ENCODE measurements around the gene CDH23. TPM values are rescaled to one million over a fixed set of nuclear protein-coding genes. Genes with fewer than 3 reads are reported as not detected.

CDH23 gene
- total RNA-seq, 2 donors from 2014 or later, result 0.06 TPM; not detected in 1

DNA sequence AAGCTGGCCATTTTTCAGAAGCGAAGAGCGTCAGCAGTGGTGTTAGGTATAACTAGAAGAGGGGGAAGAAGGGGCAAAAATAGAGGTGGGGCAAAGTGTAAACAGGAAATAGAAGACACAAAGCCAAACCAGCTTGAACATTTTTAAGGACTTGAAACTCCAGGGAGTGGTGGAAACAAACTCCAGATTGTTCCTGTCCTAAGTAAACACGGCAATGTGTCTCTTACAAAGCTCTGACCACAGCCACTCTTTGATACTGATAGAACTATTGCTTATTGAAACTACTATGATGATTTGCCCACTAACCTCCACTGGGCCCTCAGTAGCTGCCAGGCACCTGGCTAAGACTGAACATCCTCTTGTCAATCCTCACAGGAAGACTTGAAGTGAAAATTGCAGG, 20.8 kb upstream of the CDH23 start:
- H3K4me1 Mint-ChIP-seq (ENCODE audit: low read depth in 2 of 2), result peaks cover 6 to 7% of the 10 kb centered on the region in 2 donors
- H3K4me3 Mint-ChIP-seq, result peak overlapping the region; percentile 58
- ATAC-seq, result no peak
- no peak for DNase-seq (ENCODE audit: low spot score)
- H3K9me3 Mint-ChIP-seq, result no peaks in the 10 kb centered on the region
- H3K27ac Mint-ChIP-seq, result peak overlapping the region in 1 of 2 donors; percentile 40
- H3K36me3 Mint-ChIP-seq, result no peaks in the 10 kb centered on the region
- H3K27me3 Mint-ChIP-seq, result peaks cover 6% of the 10 kb centered on the region in 2 donors

DNA sequence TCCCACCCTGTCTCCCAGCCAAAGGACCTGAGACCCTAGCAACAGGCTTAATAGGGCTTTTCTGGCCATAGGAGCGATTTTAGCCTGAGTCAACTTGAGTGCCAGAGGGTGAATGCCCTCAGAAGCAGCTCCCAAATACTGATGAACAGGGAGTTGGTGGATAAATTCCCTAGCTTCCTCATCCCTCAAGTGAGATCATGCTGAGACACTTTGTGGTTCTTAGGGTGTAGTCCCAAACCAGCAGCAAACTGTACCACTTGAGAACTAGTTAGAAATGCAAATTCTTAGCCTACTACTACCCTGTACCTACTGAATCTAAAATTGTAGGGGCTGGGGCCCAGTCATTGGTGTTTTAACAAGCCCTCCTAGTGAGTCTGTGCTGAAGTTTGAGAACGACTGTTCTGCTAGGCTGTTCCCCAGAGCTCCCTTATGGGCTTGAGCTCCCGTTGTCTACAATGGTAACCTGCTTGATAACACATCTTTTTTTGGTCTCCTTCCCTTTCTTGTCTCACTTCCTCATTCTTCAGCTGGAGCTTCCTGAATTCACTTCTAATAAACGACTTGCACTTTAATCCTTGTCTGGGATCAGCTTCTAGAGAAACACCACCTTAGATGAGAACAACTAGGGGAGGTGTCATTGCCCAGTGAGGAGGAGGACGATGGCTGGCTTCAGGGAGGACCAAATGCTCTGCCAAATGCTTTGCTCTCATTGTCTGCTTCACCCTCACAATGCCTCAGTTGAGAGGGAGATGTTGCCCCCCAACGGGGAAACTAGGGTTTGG, 18.2 kb upstream of the CDH23 start:
- ATAC-seq (no peak), DNase-seq (ENCODE audit: low spot score) (no peak)
- Mint-ChIP-seq H3K27me3 (no peaks in the 10 kb centered on the region), H3K4me1 (ENCODE audit: low read depth in 2 of 2) (peaks cover 6 to 7% of the 10 kb centered on the region in 2 donors), H3K9me3 (no peaks in the 10 kb centered on the region), H3K36me3 (no peaks in the 10 kb centered on the region), H3K27ac (no peak overlapping the region), H3K4me3 (no peak overlapping the region)

DNA sequence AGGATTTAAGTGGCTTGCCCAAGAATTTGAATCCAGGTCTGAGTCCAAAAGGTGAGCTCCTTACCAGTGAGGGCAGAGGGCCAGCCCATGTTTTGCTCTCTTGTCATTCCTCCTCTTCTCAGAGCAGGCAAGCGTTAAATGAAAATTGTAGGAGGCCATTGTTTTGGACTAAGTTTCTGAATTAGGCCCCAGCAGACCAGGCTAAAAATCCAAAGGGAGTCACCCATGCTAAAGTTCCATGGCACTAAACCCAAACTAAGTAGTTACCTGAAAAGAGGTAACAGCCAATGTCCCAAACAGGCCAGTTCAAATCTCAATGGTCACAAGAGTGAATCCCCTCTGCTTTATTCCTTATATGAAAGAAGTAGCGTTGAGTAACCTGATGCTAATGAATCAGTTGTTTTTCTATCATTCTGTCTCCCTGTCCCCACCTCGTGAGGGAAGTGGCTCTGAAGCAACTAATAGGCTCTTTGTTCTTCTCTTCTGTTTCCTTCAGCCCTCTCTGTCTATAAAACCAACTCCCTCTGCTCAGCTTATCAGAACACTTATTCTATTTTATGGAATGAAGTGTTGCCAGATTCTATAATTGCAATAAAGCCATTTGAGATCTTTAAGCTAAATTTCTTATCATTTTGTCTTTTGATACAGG, 17.5 kb upstream of the CDH23 start:
- no peak for DNase-seq (ENCODE audit: low spot score)
- Mint-ChIP-seq H3K27me3 (no peaks in the 10 kb centered on the region), H3K36me3 (no peaks in the 10 kb centered on the region), H3K9me3 (no peaks in the 10 kb centered on the region), H3K4me3 (no peak overlapping the region), H3K27ac (no peak overlapping the region), H3K4me1 (ENCODE audit: low read depth in 2 of 2) (peaks cover 6 to 7% of the 10 kb centered on the region in 2 donors)
- no peak for ATAC-seq

DNA sequence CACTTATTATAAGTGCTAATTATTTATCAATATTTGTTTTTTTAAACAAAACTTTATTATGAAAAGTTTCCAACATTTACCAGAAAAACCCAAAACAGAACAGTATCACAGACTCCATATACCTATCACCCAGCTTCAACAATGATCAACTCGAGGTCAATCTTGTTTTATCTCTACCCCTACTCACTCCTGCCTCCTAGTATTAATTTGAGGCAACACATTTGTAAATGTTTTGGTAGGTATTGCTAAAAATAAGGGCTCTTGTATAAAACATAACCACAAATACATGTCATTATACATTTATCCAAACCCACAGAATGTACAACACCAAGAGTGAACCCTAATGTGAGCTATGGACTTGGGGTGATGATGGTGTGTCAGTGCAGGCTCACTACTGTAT, 15.9 kb upstream of the CDH23 start:
- Mint-ChIP-seq H3K27me3 (no peaks in the 10 kb centered on the region), H3K36me3 (no peaks in the 10 kb centered on the region), H3K4me1 (ENCODE audit: low read depth in 2 of 2) (peaks cover 5 to 6% of the 10 kb centered on the region in 2 donors), H3K27ac (no peak overlapping the region), H3K9me3 (no peaks in the 10 kb centered on the region), H3K4me3 (no peak overlapping the region)
- no peak for DNase-seq (ENCODE audit: low spot score)
- no peak for ATAC-seq

DNA sequence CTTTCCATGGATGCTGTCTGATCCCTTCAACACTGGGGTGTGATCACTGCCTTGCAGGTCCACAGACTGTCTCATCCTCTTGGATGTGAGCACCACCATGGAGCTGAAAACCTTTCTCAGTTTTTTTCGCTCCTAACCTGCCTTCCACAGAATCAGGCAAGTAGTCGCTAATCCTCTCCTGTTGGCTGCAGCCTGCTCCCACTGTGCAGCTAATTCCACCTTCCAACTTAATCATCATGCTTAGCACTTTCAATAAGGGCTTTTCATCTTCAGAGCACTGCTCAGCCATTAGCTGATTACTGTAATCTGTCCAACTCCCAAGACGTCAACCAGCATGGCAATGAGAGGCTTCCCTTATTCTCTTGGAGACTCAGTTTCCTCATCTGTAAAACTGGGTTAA, 15.1 kb upstream of the CDH23 start:
- Mint-ChIP-seq H3K27ac (no peak overlapping the region), H3K9me3 (no peaks in the 10 kb centered on the region), H3K36me3 (no peaks in the 10 kb centered on the region), H3K4me1 (ENCODE audit: low read depth in 2 of 2) (peaks cover 5 to 6% of the 10 kb centered on the region in 2 donors), H3K27me3 (no peaks in the 10 kb centered on the region), H3K4me3 (no peak overlapping the region)
- DNase-seq (ENCODE audit: low spot score) (no peak), ATAC-seq (no peak)

DNA sequence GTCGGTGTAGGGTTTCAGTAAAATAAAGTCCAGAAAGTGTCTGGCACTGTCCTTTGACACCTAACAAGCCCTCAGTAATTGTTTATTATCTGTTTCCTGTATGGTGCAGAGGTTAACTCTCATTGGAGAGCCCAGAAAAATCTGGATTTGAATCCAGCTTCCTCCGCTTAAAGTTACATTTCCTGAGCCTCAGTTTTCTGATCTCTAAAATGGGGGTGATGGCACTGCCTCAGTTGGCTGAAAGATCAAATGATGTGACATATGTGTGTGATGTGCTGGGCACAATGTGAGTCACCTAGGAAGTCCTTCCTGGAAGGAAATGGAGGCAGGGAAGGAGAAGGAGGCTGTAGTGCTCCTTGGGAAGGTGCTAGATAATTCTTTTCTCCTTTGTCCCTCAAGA, 14.7 kb upstream of the CDH23 start:
- no peak overlapping the region for H3K27ac Mint-ChIP-seq
- no peak overlapping the region for H3K4me3 Mint-ChIP-seq
- no peak for DNase-seq (ENCODE audit: low spot score)
- H3K9me3 Mint-ChIP-seq, result no peaks in the 10 kb centered on the region
- H3K27me3 Mint-ChIP-seq, result no peaks in the 10 kb centered on the region
- no peaks in the 10 kb centered on the region for H3K36me3 Mint-ChIP-seq
- ATAC-seq, result no peak
- H3K4me1 Mint-ChIP-seq (ENCODE audit: low read depth in 2 of 2), result peaks cover 5 to 6% of the 10 kb centered on the region in 2 donors

DNA sequence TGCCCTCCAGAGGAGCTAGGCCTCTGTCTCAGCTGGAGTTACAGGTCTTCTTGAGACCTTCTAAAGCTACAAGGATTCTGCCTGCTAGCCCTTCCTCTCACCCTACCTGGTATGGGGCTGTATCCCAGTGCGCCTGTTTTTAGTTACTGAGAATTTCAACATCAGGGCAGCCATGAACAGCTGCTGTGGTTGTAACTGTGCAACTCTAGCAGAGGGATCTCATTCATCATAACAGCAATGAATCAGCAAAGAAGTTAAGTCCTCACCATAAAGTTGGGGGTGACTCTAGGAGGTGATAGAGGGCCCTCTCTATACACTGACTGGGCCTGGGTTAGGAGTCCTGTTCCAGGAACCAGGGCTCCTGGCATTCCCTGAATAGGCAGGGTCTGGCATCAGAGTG, 14.0 kb upstream of the CDH23 start:
- no peak overlapping the region for H3K27ac Mint-ChIP-seq
- H3K36me3 Mint-ChIP-seq, result no peaks in the 10 kb centered on the region
- no peak overlapping the region for H3K4me3 Mint-ChIP-seq
- ATAC-seq (no peak), DNase-seq (ENCODE audit: low spot score) (no peak)
- no peaks in the 10 kb centered on the region for H3K9me3 Mint-ChIP-seq
- H3K4me1 Mint-ChIP-seq (ENCODE audit: low read depth in 2 of 2), result peaks cover under 1% of the 10 kb centered on the region in 2 donors
- no peaks in the 10 kb centered on the region for H3K27me3 Mint-ChIP-seq

DNA sequence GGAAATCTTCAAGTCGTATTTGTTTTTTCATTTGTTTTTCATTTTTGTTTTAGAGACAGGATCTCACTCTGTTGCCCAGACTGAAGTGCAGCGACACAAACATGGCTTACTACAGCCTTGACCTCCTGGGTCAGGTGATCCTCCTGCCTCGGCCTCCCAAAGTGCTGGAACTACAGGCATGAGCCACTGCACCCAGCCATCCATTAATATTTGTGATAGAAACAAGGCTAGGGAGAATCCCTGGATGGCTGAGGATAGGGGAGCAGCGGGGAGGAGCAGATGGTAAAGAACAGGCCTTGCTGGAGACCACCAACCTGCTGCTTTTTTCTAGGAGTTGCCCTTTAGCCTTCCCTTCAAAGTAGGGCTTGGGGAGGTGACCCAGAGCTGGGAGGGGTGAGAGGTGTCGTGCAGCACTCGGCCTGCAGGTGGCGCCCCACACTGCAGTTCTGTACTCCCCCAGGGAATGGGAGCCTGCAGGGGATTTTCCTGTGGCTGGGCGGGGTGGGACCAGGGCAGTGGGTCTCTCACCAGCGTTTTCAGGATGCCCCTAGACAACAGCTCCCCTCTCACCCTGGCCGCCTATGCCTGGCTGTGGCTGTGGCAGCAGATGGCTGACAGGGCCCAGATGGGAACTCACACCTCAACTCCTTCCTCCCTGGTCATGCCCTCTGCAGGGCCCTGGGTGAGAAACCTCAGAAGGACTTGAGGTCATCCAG, 12.6 kb upstream of the CDH23 start:
- H3K27ac Mint-ChIP-seq, result no peak overlapping the region
- H3K4me1 Mint-ChIP-seq (ENCODE audit: low read depth in 2 of 2), result no peaks in the 10 kb centered on the region
- ATAC-seq, result peak; percentile 79 to 88
- no peak overlapping the region for H3K4me3 Mint-ChIP-seq
- peaks cover 2 to 11% of the 10 kb centered on the region in 2 donors for H3K27me3 Mint-ChIP-seq
- H3K36me3 Mint-ChIP-seq, result no peaks in the 10 kb centered on the region
- no peaks in the 10 kb centered on the region for H3K9me3 Mint-ChIP-seq
- peak; percentile 84 for DNase-seq (ENCODE audit: low spot score)

DNA sequence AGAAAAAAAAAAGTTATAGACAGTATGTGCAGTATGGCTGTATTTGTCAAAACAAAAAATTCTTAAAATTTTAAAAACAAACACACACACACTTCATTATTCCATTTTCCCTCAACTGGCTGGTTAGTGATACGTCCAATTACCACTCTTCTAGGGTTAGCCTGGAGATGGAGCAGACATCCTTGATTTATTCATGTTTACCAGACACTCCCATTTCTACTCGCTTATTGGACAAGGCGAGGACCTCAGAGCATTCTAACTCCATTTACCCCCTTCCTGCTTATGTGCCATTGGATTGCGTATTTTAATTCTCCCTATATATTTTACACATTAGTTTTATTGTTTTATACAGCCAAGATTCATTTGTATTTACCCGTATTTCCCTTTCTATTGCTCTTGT, 8.5 kb upstream of the CDH23 start:
- no peak for ATAC-seq
- DNase-seq (ENCODE audit: low spot score), result no peak
- Mint-ChIP-seq H3K4me1 (ENCODE audit: low read depth in 2 of 2) (no peaks in the 10 kb centered on the region), H3K27me3 (peaks cover 12 to 23% of the 10 kb centered on the region in 2 donors), H3K27ac (no peak overlapping the region), H3K36me3 (no peaks in the 10 kb centered on the region), H3K9me3 (no peaks in the 10 kb centered on the region), H3K4me3 (no peak overlapping the region)

DNA sequence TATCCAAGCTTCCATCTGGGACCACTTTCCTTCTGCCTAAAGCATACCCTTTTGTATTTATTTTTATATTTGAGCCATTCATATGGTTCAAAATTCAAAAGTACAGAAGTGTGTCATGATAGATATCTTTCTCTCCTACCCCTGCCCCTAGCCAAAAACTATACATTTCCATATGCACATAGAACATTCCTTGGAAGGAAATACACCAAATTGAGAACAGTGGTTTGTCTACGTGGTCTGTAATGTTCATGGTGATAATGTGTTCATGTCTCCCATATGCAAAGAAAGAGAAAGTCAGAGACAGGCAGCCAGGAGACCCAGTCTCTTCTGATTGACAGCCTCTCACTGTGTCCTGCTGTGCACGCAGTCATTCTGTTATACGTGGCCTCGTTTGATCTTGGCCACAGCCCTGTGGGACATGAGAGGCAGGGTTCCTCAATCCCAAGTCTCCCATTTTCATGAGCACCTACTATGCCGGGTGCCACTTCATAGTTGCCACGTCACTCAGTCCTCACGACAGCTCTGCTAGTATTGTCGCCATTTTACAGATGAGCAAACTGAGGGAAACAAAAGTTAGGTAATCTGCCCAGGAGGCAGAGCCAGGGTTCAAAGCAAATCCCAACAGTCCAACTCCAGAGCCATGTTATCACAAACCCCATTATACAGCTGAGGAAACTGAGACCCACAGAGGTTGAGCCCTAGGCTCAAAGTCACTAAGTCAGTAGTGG, 8.0 kb upstream of the CDH23 start:
- no peaks in the 10 kb centered on the region for H3K9me3 Mint-ChIP-seq
- DNase-seq (ENCODE audit: low spot score), result no peak
- ATAC-seq, result no peak
- H3K4me3 Mint-ChIP-seq, result no peak overlapping the region
- H3K27ac Mint-ChIP-seq, result no peak overlapping the region
- H3K27me3 Mint-ChIP-seq, result peaks cover 18 to 25% of the 10 kb centered on the region in 2 donors
- H3K36me3 Mint-ChIP-seq, result no peaks in the 10 kb centered on the region
- H3K4me1 Mint-ChIP-seq (ENCODE audit: low read depth in 2 of 2), result no peaks in the 10 kb centered on the region

DNA sequence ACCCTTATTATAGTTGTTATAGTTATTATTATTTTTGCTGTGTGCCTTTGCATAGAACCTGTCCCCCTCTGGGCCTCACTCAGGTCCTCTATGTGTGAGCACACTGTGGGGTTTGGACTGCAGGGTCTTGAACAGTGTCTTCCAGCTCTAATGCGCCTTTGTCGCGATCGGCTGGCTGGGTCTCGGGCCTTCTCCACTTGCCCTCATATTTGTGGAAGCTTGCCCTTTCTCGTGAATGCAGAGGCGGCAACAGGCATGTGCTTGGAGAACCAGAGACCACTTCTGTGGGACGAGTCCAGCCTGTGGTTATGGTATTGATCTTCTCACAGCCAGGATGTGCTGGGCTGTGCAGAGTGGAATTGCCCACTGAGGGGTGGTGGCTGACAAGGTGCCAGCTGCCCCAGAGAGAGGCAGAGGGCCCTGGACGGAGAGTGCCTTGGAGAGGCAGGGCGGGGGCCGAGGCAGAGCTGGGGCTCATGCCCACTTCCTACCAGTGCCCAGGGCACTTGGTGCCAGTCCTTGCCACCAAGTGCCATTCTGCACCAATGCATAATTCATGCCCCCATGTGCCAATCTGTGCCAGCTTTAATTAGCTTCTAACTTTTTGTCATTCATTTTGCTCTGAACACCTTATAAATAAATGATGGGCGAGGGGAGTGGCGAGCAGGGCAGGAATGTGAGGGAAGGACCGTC, 6.8 kb upstream of the CDH23 start:
- H3K4me3 Mint-ChIP-seq, result no peak overlapping the region
- ATAC-seq (no peak), DNase-seq (ENCODE audit: low spot score) (no peak)
- H3K36me3 Mint-ChIP-seq, result no peaks in the 10 kb centered on the region
- no peak overlapping the region for H3K27ac Mint-ChIP-seq
- H3K27me3 Mint-ChIP-seq, result peaks cover 22 to 36% of the 10 kb centered on the region in 2 donors
- H3K9me3 Mint-ChIP-seq, result no peaks in the 10 kb centered on the region
- no peaks in the 10 kb centered on the region for H3K4me1 Mint-ChIP-seq (ENCODE audit: low read depth in 2 of 2)

DNA sequence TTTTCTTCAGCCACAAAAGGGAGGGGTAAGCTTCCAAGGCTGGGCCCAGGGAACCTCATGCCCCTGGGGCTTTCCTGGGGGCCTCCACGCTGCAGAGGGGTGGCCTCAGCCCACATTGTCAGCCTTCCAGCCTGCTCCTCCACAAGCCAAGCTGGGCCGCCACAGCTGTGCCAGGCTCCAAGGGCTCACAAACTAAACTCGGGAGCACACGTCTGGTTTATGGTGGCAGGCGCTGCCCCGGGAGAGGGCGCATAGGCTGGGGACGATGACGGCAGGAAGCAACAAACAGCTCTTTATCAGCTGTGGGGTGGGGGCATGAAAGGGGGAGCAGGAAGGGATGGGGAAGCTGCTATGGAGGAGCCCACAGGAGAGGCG, 6.3 kb upstream of the CDH23 start:
- Mint-ChIP-seq H3K4me3 (no peak overlapping the region), H3K9me3 (no peaks in the 10 kb centered on the region), H3K27ac (no peak overlapping the region), H3K4me1 (ENCODE audit: low read depth in 2 of 2) (no peaks in the 10 kb centered on the region), H3K36me3 (no peaks in the 10 kb centered on the region), H3K27me3 (peaks cover 26 to 42% of the 10 kb centered on the region in 2 donors)
- no peak for ATAC-seq
- no peak for DNase-seq (ENCODE audit: low spot score)

All from natural killer cell treated with Interleukin-12 subunit alpha and Interleukin-12 subunit beta and Interleukin-15 and Interleukin-18, amount 100 ng/mL, for 72 hours (primary cell).